Activated CD4-positive, alpha-beta T cell treated with anti-CD3 and anti-CD28 coated beads for 4 hours (primary cell): Measurements from ENCODE around the gene DYRK1B.
"Not testable (repeated sequence)": the region's sequence is repeated elsewhere in the genome, so short reads cannot be mapped to it uniquely, and the experiment has no call there.

Experiments
- DNase-seq, 2 donors: peaks; one replicate each; pipeline ENCODE4 v3.0.0-alpha.2; 2020

DYRK1B gene

GRCh38 chr19:39833464-39834286, at the start of gene DYRK1B:
TSS of gene DYRK1B (minus strand) at chr19:39834162. CDS start at chr19:39831867, 2,295 bp downstream.
- DNase-seq = peak; percentile 97

GRCh38 chr19:39882645-39883044, 48.7 kb upstream of the DYRK1B start:
- DNase-seq = not testable (repeated sequence)

GRCh38 chr19:39881495-39882110, 47.6 kb upstream of the DYRK1B start:
- peak in 1 of 2 donors; percentile 35 for DNase-seq

GRCh38 chr19:39880241-39880640, 46.3 kb upstream of the DYRK1B start:
- DNase-seq = not testable (repeated sequence)

GRCh38 chr19:39879796-39880195, 45.8 kb upstream of the DYRK1B start:
- DNase-seq = not testable (repeated sequence)

- DNase-seq = not testable (repeated sequence)
Measured at GRCh38 chr19:39878866-39879265, 44.9 kb upstream of the DYRK1B start.

- DNase-seq = no peak
Measured at GRCh38 chr19:39878398-39878797, 44.4 kb upstream of the DYRK1B start.

- DNase-seq = not testable (repeated sequence)
Measured at GRCh38 chr19:39877982-39878381, 44.0 kb upstream of the DYRK1B start.

- not testable (repeated sequence) for DNase-seq
Measured at GRCh38 chr19:39877488-39877887, 43.5 kb upstream of the DYRK1B start.

- DNase-seq = not testable (repeated sequence)
Measured at GRCh38 chr19:39876486-39876885, 42.5 kb upstream of the DYRK1B start.

GRCh38 chr19:39875401-39875864, 41.5 kb upstream of the DYRK1B start:
- DNase-seq = not testable (repeated sequence)

- DNase-seq = no peak
Measured at GRCh38 chr19:39874404-39874803, 40.4 kb upstream of the DYRK1B start.

- DNase-seq = no peak
Measured at GRCh38 chr19:39873385-39873784, 39.4 kb upstream of the DYRK1B start.

GRCh38 chr19:39871886-39872866, 38.2 kb upstream of the DYRK1B start:
- DNase-seq = no peak

GRCh38 chr19:39871362-39871761, 37.4 kb upstream of the DYRK1B start:
- DNase-seq = no peak

- DNase-seq = no peak
Measured at GRCh38 chr19:39870171-39870971, 36.4 kb upstream of the DYRK1B start.

- DNase-seq = no peak
Measured at GRCh38 chr19:39867952-39868351, 34.0 kb upstream of the DYRK1B start.

GRCh38 chr19:39867133-39867532, 33.2 kb upstream of the DYRK1B start:
- no peak for DNase-seq

GRCh38 chr19:39865953-39866352, 32.0 kb upstream of the DYRK1B start:
- DNase-seq = no peak

GRCh38 chr19:39865186-39865585, 31.2 kb upstream of the DYRK1B start:
- no peak for DNase-seq

GRCh38 chr19:39864118-39864517, 30.2 kb upstream of the DYRK1B start:
- no peak for DNase-seq

GRCh38 chr19:39858541-39858940, 24.6 kb upstream of the DYRK1B start:
- no peak for DNase-seq
